Astrocyte (in vitro differentiated cells and primary cell): ENCODE results near the gene CFAP210. TPM values are rescaled to one million over a fixed set of nuclear protein-coding genes. Genes with fewer than 3 reads are reported as not detected.

Experiments used
- DNase-seq: peaks from one replicate; pipeline ENCODE4 v3.0.0-alpha.2; 2010; ENCODE audit warnings: low read depth
- FAIRE-seq: peaks from 2 replicates; lab custom pipeline; 2011; peaks lifted over from hg19 to GRCh38; lab: Jason Lieb, UNC
- H2AFZ ChIP-seq: 2 replicates; pipeline ENCODE4 v1.6.0; 2012; ENCODE audit warnings: low read depth, low read length, inconsistent platforms
- H3K27ac ChIP-seq: 2 replicates; pipeline ENCODE4 v1.5.1; 2011; ENCODE audit warnings: low read depth, low read length, inconsistent platforms
- H3K27me3 ChIP-seq: 2 replicates; pipeline ENCODE4 v1.6.0; 2011; ENCODE audit warnings: low read length, inconsistent platforms; ENCODE audit not compliant: insufficient read depth
- H3K36me3 ChIP-seq: 2 replicates; pipeline ENCODE4 v1.5.1; 2011; ENCODE audit warnings: low read length, inconsistent platforms; ENCODE audit not compliant: insufficient read depth
- H3K4me1 ChIP-seq: 2 replicates; pipeline ENCODE4 v1.5.1; 2011; ENCODE audit warnings: low read length, inconsistent platforms; ENCODE audit not compliant: insufficient read depth
- H3K4me2 ChIP-seq: 2 replicates; pipeline ENCODE4 v1.6.0; 2012; ENCODE audit warnings: low read length, inconsistent platforms
- H3K4me3 ChIP-seq: 2 replicates; pipeline ENCODE4 v1.5.1; 2011; ENCODE audit warnings: low read depth, mild to moderate bottlenecking, low read length, inconsistent platforms; ENCODE audit not compliant: insufficient read depth
- H3K79me2 ChIP-seq: 2 replicates; pipeline ENCODE4 v1.6.0; 2012; ENCODE audit warnings: mild to moderate bottlenecking, low read length, inconsistent platforms; ENCODE audit not compliant: insufficient read depth
- H3K9ac ChIP-seq: 2 replicates; pipeline ENCODE4 v1.6.0; 2012; ENCODE audit warnings: mild to moderate bottlenecking, low read length, inconsistent platforms
- H3K9me3 ChIP-seq: 2 replicates; pipeline ENCODE4 v1.5.1; 2012; ENCODE audit warnings: low read depth, mild to moderate bottlenecking, low read length, inconsistent platforms; ENCODE audit not compliant: insufficient read depth
- H4K20me1 ChIP-seq: 2 replicates; pipeline ENCODE4 v1.6.0; 2012; ENCODE audit warnings: low read length, inconsistent platforms; ENCODE audit not compliant: insufficient read depth
- H3K27ac Mint-ChIP-seq: one replicate; pipeline ENCODE4 v1.8.0; 2021; ENCODE audit warnings: mild to moderate bottlenecking, mixed read lengths; ENCODE audit not compliant: unreplicated experiment
- H3K27me3 Mint-ChIP-seq: one replicate; pipeline ENCODE4 v1.8.0; 2021; ENCODE audit warnings: low read depth, mixed read lengths; ENCODE audit not compliant: unreplicated experiment
- H3K36me3 Mint-ChIP-seq: one replicate; pipeline ENCODE4 v1.8.0; 2021; ENCODE audit warnings: low read depth, mixed read lengths; ENCODE audit not compliant: unreplicated experiment
- H3K4me1 Mint-ChIP-seq: one replicate; pipeline ENCODE4 v1.8.0; 2021; ENCODE audit warnings: low read depth, mixed read lengths; ENCODE audit not compliant: unreplicated experiment
- H3K4me3 Mint-ChIP-seq: one replicate; pipeline ENCODE4 v1.8.0; 2021; ENCODE audit warnings: mild to moderate bottlenecking, moderate library complexity, mixed read lengths; ENCODE audit not compliant: unreplicated experiment
- H3K9me3 Mint-ChIP-seq: one replicate; pipeline ENCODE4 v1.8.0; 2021; ENCODE audit warnings: mild to moderate bottlenecking, mixed read lengths; ENCODE audit not compliant: unreplicated experiment
- CTCF ChIP-seq: IDR thresholded peaks from 2 replicates; pipeline ENCODE4 v1.5.1; 2011; ENCODE audit warnings: low read depth, mild to moderate bottlenecking, inconsistent platforms, low read length, moderate library complexity; ENCODE audit not compliant: insufficient read depth
- EZH2 ChIP-seq: IDR thresholded peaks from 2 replicates; pipeline ENCODE4 v1.6.1; 2012; ENCODE audit warnings: mild to moderate bottlenecking, low read length, inconsistent platforms; ENCODE audit not compliant: insufficient read depth
- total RNA-seq: library from RNA; stranded (reverse); gene quantifications from 2 replicates; pipeline ENCODE4 v1.2.1, GENCODE V29; 2021

The CFAP210 gene
- total RNA-seq, 1 donor from 2014 or later = 0.20 TPM

- no peaks in the 10 kb centered on the region for H3K36me3 Mint-ChIP-seq
- TF ChIP-seq EZH2 (no peak), CTCF (no peak)
- peaks cover 3% of the 10 kb centered on the region for H3K9me3 Mint-ChIP-seq
- Histone ChIP-seq H3K27me3 (no peaks in the 10 kb centered on the region), H3K36me3 (peaks cover 3% of the 10 kb centered on the region), H3K27ac (no peak overlapping the region), H3K4me3 (no peak overlapping the region), H4K20me1 (no peaks in the 10 kb centered on the region), H3K9me3 (no peaks in the 10 kb centered on the region), H3K4me2 (no peak overlapping the region), H3K9ac (no peak overlapping the region), H3K79me2 (peaks cover 4% of the 10 kb centered on the region), H2AFZ (no peak overlapping the region), H3K4me1 (no peaks in the 10 kb centered on the region)
- no peak for DNase-seq
- H3K4me3 Mint-ChIP-seq = no peak overlapping the region
- H3K4me1 Mint-ChIP-seq = peaks cover 7% of the 10 kb centered on the region
- H3K27ac Mint-ChIP-seq = no peak overlapping the region
- FAIRE-seq = no peak
- peaks cover 9% of the 10 kb centered on the region for H3K27me3 Mint-ChIP-seq
Observed at GRCh38 chr2:169735623-169736022, 41.4 kb upstream of the CFAP210 start.

- Mint-ChIP-seq H3K36me3 (no peaks in the 10 kb centered on the region), H3K4me1 (peaks cover 7% of the 10 kb centered on the region), H3K27me3 (peaks cover 9% of the 10 kb centered on the region), H3K4me3 (peak overlapping the region; percentile 88), H3K27ac (no peak overlapping the region), H3K9me3 (peaks cover 1% of the 10 kb centered on the region)
- H2AFZ ChIP-seq = peak overlapping the region; percentile 90
- no peak overlapping the region for H3K27ac ChIP-seq
- H3K9me3 ChIP-seq = no peaks in the 10 kb centered on the region
- H3K4me2 ChIP-seq = peak overlapping the region; percentile 91
- H3K4me3 ChIP-seq = peak overlapping the region; percentile 74
- H3K27me3 ChIP-seq = no peaks in the 10 kb centered on the region
- peak overlapping the region; percentile 79 for H3K9ac ChIP-seq
- no peak for DNase-seq
- H3K79me2 ChIP-seq = peaks cover 4% of the 10 kb centered on the region
- H3K4me1 ChIP-seq = no peaks in the 10 kb centered on the region
- TF ChIP-seq CTCF = no peak
- no peak for TF ChIP-seq EZH2
- no peak for FAIRE-seq
- H4K20me1 ChIP-seq = no peaks in the 10 kb centered on the region
- H3K36me3 ChIP-seq = peaks cover 3% of the 10 kb centered on the region
Observed at GRCh38 chr2:169734169-169734847, 40.1 kb upstream of the CFAP210 start.
